IMR-90 (cell line): ENCODE measurements around the gene PAFAH1B1. TPM values are rescaled to one million over a fixed set of nuclear protein-coding genes. Genes with fewer than 3 reads are reported as not detected.

Source experiments
- ATAC-seq: fragments of 200-7000 bp; cut with Tn5 transposase; 2 replicates; pipeline ENCODE4 v1.9.1; 2020; ENCODE audit warnings: low read depth, mild to moderate bottlenecking, moderate library complexity
- BruUV-seq: library from RNA; stranded (reverse); fragments of 400-500 nt; replicated peaks from 2 replicates; lab custom pipeline; 2021; lab: Mats Ljungman, UMichigan
- CTCF ChIA-PET: fragments of 300-600 bp; formaldehyde crosslinking; extraction: SDS; loops from one replicate; lab custom pipeline; 2021; ENCODE audit warnings: antibody characterized with exemption; lab: Yijun Ruan, JAX
- POLR2A ChIA-PET: fragments of 300-600 bp; sonication (Branson Sonifier 250); formaldehyde crosslinking; loops from one replicate; lab custom pipeline; 2022; ENCODE audit warnings: antibody characterized with exemption; ENCODE audit not compliant: unreplicated experiment; lab: Charles Lee
- DNase-seq: peaks from one replicate; pipeline ENCODE4 v3.0.0; 2013
- H2AFZ ChIP-seq: replicated peaks from 2 replicates; pipeline ENCODE3; 2013; ENCODE audit warnings: low read length, mild to moderate bottlenecking; ENCODE audit not compliant: poor library complexity
- H2AK5ac ChIP-seq: 2 replicates; pipeline ENCODE4 v1.6.1; 2013; ENCODE audit warnings: low read depth, low read length, inconsistent platforms
- H2AK9ac ChIP-seq: replicated peaks from 2 replicates; pipeline ENCODE3; 2013; ENCODE audit warnings: mild to moderate bottlenecking, low read depth, low read length, moderate library complexity; ENCODE audit not compliant: poor library complexity
- H2BK120ac ChIP-seq: 2 replicates; pipeline ENCODE4 v1.6.1; 2013; ENCODE audit warnings: low read depth, low read length, inconsistent platforms
- H2BK15ac ChIP-seq: 3 replicates; pipeline ENCODE4 v1.6.1; 2013; ENCODE audit warnings: low read depth, low read length, inconsistent platforms
- H2BK20ac ChIP-seq: 2 replicates; pipeline ENCODE4 v1.6.1; 2013; ENCODE audit warnings: low read depth, mild to moderate bottlenecking, inconsistent platforms, low read length, moderate library complexity
- H2BK5ac ChIP-seq: 2 replicates; pipeline ENCODE4 v1.6.1; 2013; ENCODE audit warnings: mild to moderate bottlenecking, low read depth, low read length, inconsistent platforms; ENCODE audit not compliant: poor library complexity, severe bottlenecking
- H3K14ac ChIP-seq: replicated peaks from 2 replicates; pipeline ENCODE4 v1.6.1; 2013; ENCODE audit warnings: low read depth, low read length, inconsistent platforms
- H3K18ac ChIP-seq: 2 replicates; pipeline ENCODE4 v1.6.1; 2013; ENCODE audit warnings: low read depth, low read length, control low read depth
- H3K23ac ChIP-seq: 2 replicates; pipeline ENCODE4 v1.6.1; 2013; ENCODE audit warnings: low read depth, low read length, inconsistent platforms
- H3K27ac ChIP-seq: 2 replicates; pipeline ENCODE4 v1.5.1; 2013; ENCODE audit warnings: mild to moderate bottlenecking, control low read depth, low read length; ENCODE audit not compliant: insufficient read depth
- H3K27me3 ChIP-seq: 2 replicates; pipeline ENCODE4 v1.6.1; 2013; ENCODE audit warnings: low read length; ENCODE audit not compliant: control insufficient read depth, insufficient read depth
- H3K36me3 ChIP-seq: 2 replicates; pipeline ENCODE4 v1.6.1; 2013; ENCODE audit warnings: low read length, mixed read lengths; ENCODE audit not compliant: control insufficient read depth, insufficient read depth
- H3K4ac ChIP-seq: 2 replicates; pipeline ENCODE4 v1.6.1; 2013; ENCODE audit warnings: low read depth, low read length, inconsistent platforms
- H3K4me1 ChIP-seq: 2 replicates; pipeline ENCODE4 v1.6.1; 2013; ENCODE audit warnings: low read length, mixed read lengths; ENCODE audit not compliant: control insufficient read depth, insufficient read depth
- H3K4me2 ChIP-seq: 2 replicates; pipeline ENCODE4 v1.6.1; 2013; ENCODE audit warnings: low read depth, mild to moderate bottlenecking, control low read depth, low read length, moderate library complexity
- H3K4me3 ChIP-seq: 2 replicates; pipeline ENCODE4 v1.5.1; 2013; ENCODE audit warnings: low read depth, mild to moderate bottlenecking, control low read depth, low read length, moderate library complexity; ENCODE audit not compliant: insufficient read depth
- H3K56ac ChIP-seq: 2 replicates; pipeline ENCODE4 v1.6.1; 2013; ENCODE audit warnings: low read length, inconsistent platforms; ENCODE audit not compliant: insufficient read depth; ENCODE audit errors: extremely low read depth
- H3K79me1 ChIP-seq, 2 experiments: 2 replicates each; pipeline ENCODE4 v1.6.1; 2013; ENCODE audit warnings: low read length in 2 of 2, inconsistent platforms in 1 of 2, low read depth in 1 of 2
- H3K9ac ChIP-seq: 2 replicates; pipeline ENCODE4 v1.6.1; 2013; ENCODE audit warnings: low read depth, low read length, control low read depth
- H3K9me1 ChIP-seq: 2 replicates; pipeline ENCODE4 v1.6.1; 2013; ENCODE audit warnings: low read length, inconsistent platforms; ENCODE audit not compliant: insufficient read depth
- H3K9me3 ChIP-seq: 2 replicates; pipeline ENCODE4 v1.6.1; 2013; ENCODE audit warnings: low read length; ENCODE audit not compliant: control insufficient read depth, insufficient read depth
- H4K20me1 ChIP-seq: 2 replicates; pipeline ENCODE4 v1.6.1; 2013; ENCODE audit warnings: low read length, inconsistent platforms; ENCODE audit not compliant: insufficient read depth
- H4K5ac ChIP-seq: 2 replicates; pipeline ENCODE4 v1.6.1; 2013; ENCODE audit warnings: mild to moderate bottlenecking, low read depth, low read length, control low read depth
- H4K8ac ChIP-seq, 2 experiments: 2 replicates each; pipeline ENCODE4 v1.6.1; 2013; ENCODE audit warnings: low read depth in 2 of 2, low read length in 2 of 2, control low read depth in 1 of 2, inconsistent platforms in 1 of 2
- H4K91ac ChIP-seq: 2 replicates; pipeline ENCODE4 v1.6.1; 2013; ENCODE audit warnings: low read depth, low read length, inconsistent platforms; ENCODE audit not compliant: insufficient read depth
- BHLHE40 ChIP-seq: fragments of 150-350 bp; IDR thresholded peaks from 2 replicates; pipeline ENCODE4 v1.6.1; 2016; ENCODE audit warnings: mild to moderate bottlenecking, low read depth, low read length
- CTCF ChIP-seq: conservative IDR thresholded peaks from 2 replicates; pipeline ENCODE4 v1.5.1; 2012; ENCODE audit warnings: mild to moderate bottlenecking, low read depth, low read length, improper control_type of control experiment
- MAZ ChIP-seq: IDR thresholded peaks from 2 replicates; pipeline ENCODE4 v1.6.1; 2012; ENCODE audit warnings: low read depth, mild to moderate bottlenecking, low read length, improper control_type of control experiment, moderate library complexity, borderline replicate concordance
- RFX5 ChIP-seq: IDR thresholded peaks from 2 replicates; pipeline ENCODE4 v1.8.0; 2012; ENCODE audit warnings: low read depth, mild to moderate bottlenecking, low read length, moderate library complexity
- USF2 ChIP-seq: fragments of 150-350 bp; IDR thresholded peaks from 2 replicates; pipeline ENCODE4 v1.6.1; 2017; ENCODE audit warnings: mild to moderate bottlenecking, antibody characterized with exemption, low read length, low read depth
- WGBS, 2 experiments: methylation state at CpG; one replicate each; pipeline versions ENCODE4 v1.1.5 to v1.1.7; 2013; ENCODE audit warnings: missing lambda C conversion rate in 2 of 2; ENCODE audit not compliant: insufficient read length in 1 of 2; ENCODE audit errors: extremely low coverage in 2 of 2; 5-methylcytosine and 5-hydroxymethylcytosine counted together
- dilution Hi-C: fragments of 300-500 bp; cut with HindIII; formaldehyde crosslinking; loops from one replicate; pipeline ENCODE4 v1.14.3; 2018; ENCODE audit warnings: low sequenced_read_pairs; ENCODE audit not compliant: unreplicated experiment
- in situ Hi-C: fragments of 300-500 bp; cut with MboI; formaldehyde crosslinking; loops from 3 replicates; pipeline ENCODE4 v1.14.3; 2019; ENCODE audit warnings: low sequenced_read_pairs, inconsistent platforms, mixed read lengths
- intact Hi-C: fragments of 100-400 bp; cut with micrococcal nuclease; formaldehyde crosslinking; loops from 2 replicates; pipeline ENCODE4 v1.10.0; 2022
- polyA plus RNA-seq, 3 experiments: library from polyadenylated mRNA; depleted of rRNA; stranded (reverse); fragments of >200 nt; gene quantifications; 2 replicates each; pipeline ENCODE4 v1.2.3, GENCODE V29; 2012; ENCODE audit warnings: low replicate concordance in 1 of 3
- total RNA-seq: library from RNA; depleted of rRNA; stranded (reverse); fragments of >200 nt; gene quantifications from 2 replicates; pipeline ENCODE4 v1.2.3, GENCODE V29; 2012

PAFAH1B1 gene
- total and polyA plus RNA-seq, 2 of the 4 experiments (the other 2 are of a cell fraction): 64.5 to 127 TPM

- TF ChIP-seq MAZ: no peak
Measured at GRCh38 chr17:2610195-2611175, 17.0 kb downstream of the PAFAH1B1 start (continued).

GRCh38 chr17:2611627-2612026 lies 18.2 kb downstream of the PAFAH1B1 start:
- CTCF ChIA-PET: interaction anchor here (0.6 kb wide), 3 partner anchors 16 to 73 kb away, joined by 3 to 5 read pairs (median 3); no protein-coding TSS in a partner anchor

More at GRCh38 chr17:2611627-2612026, 18.2 kb downstream of the PAFAH1B1 start:
- peaks cover 0 to 39% of the 10 kb centered on the region in 2 experiments; a peak in 2 of 4 replicates for H3K79me1 ChIP-seq
- H2AK5ac ChIP-seq: no peak overlapping the region
- no TSS peak for BruUV-seq
- no peak overlapping the region for H2AK9ac ChIP-seq
- H2BK120ac ChIP-seq: no peak overlapping the region
- H3K4me3 ChIP-seq: no peak overlapping the region
- no peak overlapping the region for H4K8ac ChIP-seq
- no peak overlapping the region for H3K56ac ChIP-seq
- H3K9me3 ChIP-seq: no peaks in the 10 kb centered on the region
- TF ChIP-seq CTCF (no peak), MAZ (no peak), BHLHE40 (no peak), RFX5 (no peak), USF2 (no peak)
- ATAC-seq (no peak), DNase-seq (no peak)
- intact Hi-C loops: no loop called here
- no peak overlapping the region for H2BK20ac ChIP-seq
- H2AFZ ChIP-seq: no peak overlapping the region
- peaks cover 99% of the 10 kb centered on the region for H4K20me1 ChIP-seq
- H3K14ac ChIP-seq: no peak overlapping the region
- POLR2A ChIA-PET: interaction anchor here (0.7 kb wide), 1 partner anchor 14 kb away, joined by 11 read pairs; no protein-coding TSS in a partner anchor
- H3K9ac ChIP-seq: no peak overlapping the region
- no peaks in the 10 kb centered on the region for H3K27me3 ChIP-seq
- H3K4me1 ChIP-seq: peaks cover 5% of the 10 kb centered on the region; the same call in 1 of the 2 replicates
- in situ Hi-C loops: no loop called here
- no peak overlapping the region for H4K91ac ChIP-seq
- H3K9me1 ChIP-seq: peaks cover 6% of the 10 kb centered on the region
- WGBS, 2 experiments: 63% methylated on average over 2 of the region's 7 CpGs; no CpG with 5 or more reads in 1 of the 2 experiments
- H3K4ac ChIP-seq: no peak overlapping the region
- H3K18ac ChIP-seq: no peak overlapping the region
- H2BK5ac ChIP-seq: no peak overlapping the region
- no peak overlapping the region for H3K4me2 ChIP-seq
- H2BK15ac ChIP-seq: no peak overlapping the region
- no peak overlapping the region for H3K23ac ChIP-seq
- no peak overlapping the region for H4K5ac ChIP-seq
- peaks cover 5% of the 10 kb centered on the region; the same call in 1 of the 2 replicates for H3K36me3 ChIP-seq
- H3K27ac ChIP-seq: no peak overlapping the region
- dilution Hi-C loops: no loop called here
